Uterus (tissue), 2 donors: ENCODE data around the gene ALG6.

Source experiments
- CTCF ChIP-seq, 4 experiments: fragments of 200-600 bp in 2 of 4; fragments of 450-650 bp in 2 of 4; sonication (generic) in 2 of 4; IDR thresholded peaks; one replicate each; pipeline ENCODE4 v1.5.1; 2016 to 2019; ENCODE audit warnings: antibody characterized with exemption in 4 of 4, mild to moderate bottlenecking in 2 of 4, moderate library complexity in 1 of 4
- POLR2A ChIP-seq, 2 donors: fragments of 450-650 bp; IDR thresholded peaks; one replicate each; pipeline ENCODE4 v1.6.1; 2016; ENCODE audit warnings: antibody characterized with exemption in 2 of 2, mild to moderate bottlenecking in 1 of 2, moderate library complexity in 1 of 2

GRCh38 chr1:63463248-63463647, 95.8 kb downstream of the ALG6 start:
- no peak for TF ChIP-seq CTCF (IDR thresholded peaks at IDR 0.05)
- no peak for TF ChIP-seq POLR2A (IDR thresholded peaks at IDR 0.05)
